ENCODE measurements around the gene IL2RA. TPM values are rescaled to one million over a fixed set of nuclear protein-coding genes. Genes with fewer than 3 reads are reported as not detected.

IL2RA gene
- total and polyA plus RNA-seq, 9 of the 15 experiments (the other 6 are each of a cell fraction or from before 2014, with no cell fraction given): 0.95 TPM; not detected in 8

- Histone ChIP-seq H3K27ac (ENCODE audit: extremely low read depth, low read depth, low read length) (no peak overlapping the region), H3K4me2 (ENCODE audit: insufficient read depth, low read length) (no peak overlapping the region), H2AFZ (ENCODE audit: low read depth, low read length) (no peak overlapping the region), H3K9me3 (replicated peaks; ENCODE audit: control insufficient read depth, insufficient read depth, low read depth, low read length) (no peaks in the 10 kb centered on the region), H3K36me3 (ENCODE audit: control insufficient read depth, insufficient read depth, low read length) (no peaks in the 10 kb centered on the region), H3K9ac (ENCODE audit: insufficient read depth in 1 of 2, low read depth in 2 of 2, low read length in 2 of 2) (no peak overlapping the region), H3K27me3 (ENCODE audit: control insufficient read depth in 2 of 2, insufficient read depth in 2 of 2, low read length in 2 of 2) (no peaks in the 10 kb centered on the region), H3K4me3 (no peak overlapping the region), H3K9me1 (ENCODE audit: control insufficient read depth, insufficient read depth, low read length) (no peaks in the 10 kb centered on the region), H3K4me1 (replicated peaks in 1 of 2; ENCODE audit: control insufficient read depth in 2 of 2, insufficient read depth in 2 of 2, low read length in 2 of 2) (peaks cover 30 to 33% of the 10 kb centered on the region in 2 experiments), H3K79me2 (ENCODE audit: control insufficient read depth, insufficient read depth, low read length) (peaks cover 70% of the 10 kb centered on the region), H4K20me1 (replicated peaks; ENCODE audit: control insufficient read depth, insufficient read depth, low read length) (no peaks in the 10 kb centered on the region; the same call in 1 of the 2 replicates)
- DNase-seq (ENCODE audit: extremely low read depth in 1 of 4, low spot score in 3 of 4) (no peak), ATAC-seq (no peak), FAIRE-seq (peak; percentile 6)
- 42% methylated on average over 4 of the region's 4 CpGs for WGBS (ENCODE audit: insufficient coverage, low coverage, missing lambda C conversion rate)
- intact Hi-C loops (cut with micrococcal nuclease) (no loop called here), in situ Hi-C loops (cut with MboI) (no loop called here)
- CTCF ChIA-PET (ENCODE audit: low intra/inter-chr PET ratio): no interaction called here
- POLR2A ChIA-PET: no interaction called here
- BruUV-seq (replicated peaks): no TSS peak
- TF ChIP-seq SAFB (IDR thresholded peaks at IDR 0.05; ENCODE audit: borderline replicate concordance, low read depth, low read length) (no peak), PRDM10 (IDR thresholded peaks at IDR 0.05; ENCODE audit: partially characterized antibody) (no peak), ZNF511 (CRISPR knock-in tag; IDR thresholded peaks at IDR 0.05) (no peak), JUND (IDR thresholded peaks at IDR 0.05; ENCODE audit: borderline replicate concordance, low read depth, low read length) (no peak), JUND (tag; IDR thresholded peaks at IDR 0.05; ENCODE audit: borderline replicate concordance, low read depth, low read length) (no peak), TSHZ1 (CRISPR knock-in tag; IDR thresholded peaks at IDR 0.05) (no peak), L3MBTL2 (IDR thresholded peaks at IDR 0.05) (no peak), ARID4B (CRISPR knock-in tag; IDR thresholded peaks at IDR 0.05) (no peak), ZZZ3 (IDR thresholded peaks at IDR 0.05) (no peak), RFX5 (IDR thresholded peaks at IDR 0.05; ENCODE audit: low read depth, low read length) (no peak), HIVEP1 (CRISPR knock-in tag; IDR thresholded peaks at IDR 0.05) (no peak)
These were observed 89.1 kb downstream of the IL2RA start for GRCh38 chr10:5973069-5973468.
